ENCODE data around the gene SCUBE1. TPM values are rescaled to one million over a fixed set of nuclear protein-coding genes. Genes with fewer than 3 reads are reported as not detected.

Gene SCUBE1
- total and polyA plus RNA-seq, 2 donors (not counting 3 experiments of a cell fraction or from before 2014, with no cell fraction given), result 0.07 TPM; not detected in 1

DNA sequence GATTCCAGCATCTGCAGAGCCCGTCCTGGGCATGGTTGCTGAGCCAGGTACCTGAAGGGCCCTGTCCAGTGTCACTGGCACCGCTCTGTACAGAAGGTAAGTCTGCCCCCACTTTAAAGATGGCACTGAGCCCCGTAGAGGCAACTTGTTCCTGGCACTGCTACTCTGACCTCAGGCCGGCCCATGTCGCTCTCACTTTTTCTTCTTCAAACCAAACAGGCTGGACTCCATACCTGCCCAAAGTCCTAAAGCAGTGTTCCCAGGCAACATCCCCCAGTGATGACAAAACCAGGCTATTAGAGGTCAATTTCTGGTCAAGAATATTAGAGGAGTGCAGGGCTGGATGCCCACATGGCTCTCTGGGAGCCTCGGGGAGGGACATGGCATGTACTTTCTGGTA is 109.6 kb downstream of the SCUBE1 start:
- Histone ChIP-seq H3K27ac (ENCODE audit: insufficient read depth, low read depth, low read length) (no peak overlapping the region), H3K36me3 (ENCODE audit: control insufficient read depth in 2 of 2, extremely low read depth in 1 of 2, insufficient read depth in 2 of 2, low read length in 2 of 2) (no peaks in the 10 kb centered on the region), H3K4me2 (ENCODE audit: insufficient read depth, low read length) (no peak overlapping the region), H3K4me1 (ENCODE audit: control insufficient read depth, extremely low read depth, insufficient read depth, low read length) (no peaks in the 10 kb centered on the region), H3K27me3 (ENCODE audit: control insufficient read depth in 2 of 2, insufficient read depth in 2 of 2, low read length in 2 of 2) (no peaks in the 10 kb centered on the region), H3K79me2 (ENCODE audit: control insufficient read depth, insufficient read depth, low read length) (no peaks in the 10 kb centered on the region), H3K4me3 (replicated peaks in 1 of 3; ENCODE audit: insufficient read depth in 1 of 3, low read depth in 1 of 3, low read length in 3 of 3) (no peak overlapping the region), H3K9me1 (replicated peaks; ENCODE audit: control insufficient read depth, extremely low read depth, insufficient read depth, low read length) (no peaks in the 10 kb centered on the region), H4K20me1 (replicated peaks; ENCODE audit: control insufficient read depth, extremely low read depth, insufficient read depth, low read length) (no peaks in the 10 kb centered on the region), H3K9me3 (replicated peaks; ENCODE audit: control insufficient read depth, insufficient read depth, low read length) (no peaks in the 10 kb centered on the region), H2AFZ (ENCODE audit: low read depth, low read length) (no peak overlapping the region), H3K9ac (replicated peaks; ENCODE audit: extremely low read depth, insufficient read depth, low read length) (no peak overlapping the region)
- intact Hi-C loops (cut with micrococcal nuclease) (no loop called here), dilution Hi-C loops (cut with MboI; ENCODE audit: extremely low pct_ligation_motif_present, low sequenced_read_pairs) (no loop called here)
- ChIA-PET POLR2A (no interaction called here), CTCF (interaction anchor here (2.5 to 7.7 kb wide), 3 partner anchors 30 to 151 kb away, joined by 8 to 106 read pairs (median 89); no protein-coding TSS in a partner anchor)
- DNase-seq (ENCODE audit: low read depth, low spot score), result no peak
- no peak for TF ChIP-seq POLR2A (IDR thresholded peaks at IDR 0.05; ENCODE audit: low read depth, low read length)
- TF ChIP-seq JUN (IDR thresholded peaks at IDR 0.05; ENCODE audit: borderline replicate concordance, insufficient read depth, insufficient read length, low read depth), result no peak
- TF ChIP-seq MYC (IDR thresholded peaks at IDR 0.05; ENCODE audit: low read depth, low read length), result no peak
- FAIRE-seq, result no peak
- no TSS peak for BruUV-seq (replicated peaks)

DNA sequence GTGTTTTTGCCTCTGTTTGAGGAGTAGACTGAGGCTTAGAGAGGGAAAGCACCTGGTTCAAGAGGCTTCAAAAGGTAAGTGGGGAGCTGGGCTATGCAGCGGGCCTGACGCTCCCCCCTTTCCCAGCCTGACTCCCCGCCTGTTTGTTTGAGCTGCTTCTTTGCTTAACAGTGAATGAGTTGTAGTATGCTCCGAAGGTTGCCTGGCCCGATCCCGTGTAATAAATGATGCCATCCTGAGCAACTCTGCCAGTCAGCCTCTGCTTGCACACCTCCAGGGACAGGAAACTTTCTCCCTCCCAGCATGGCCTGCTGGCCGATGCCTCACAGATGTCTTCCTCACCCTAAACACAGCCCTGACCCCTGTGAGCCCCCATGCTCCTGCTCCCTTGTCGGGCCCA is 110.7 kb downstream of the SCUBE1 start:
- H3K9me3 ChIP-seq (replicated peaks; ENCODE audit: control insufficient read depth, insufficient read depth, low read length), result no peaks in the 10 kb centered on the region
- no peak overlapping the region for H3K9ac ChIP-seq (replicated peaks; ENCODE audit: extremely low read depth, insufficient read depth, low read length)
- dilution Hi-C loops (cut with MboI; ENCODE audit: extremely low pct_ligation_motif_present, low sequenced_read_pairs) (no loop called here), intact Hi-C loops (cut with micrococcal nuclease) (no loop called here)
- H3K4me1 ChIP-seq (ENCODE audit: control insufficient read depth, extremely low read depth, insufficient read depth, low read length), result no peaks in the 10 kb centered on the region
- no peak overlapping the region for H3K4me2 ChIP-seq (ENCODE audit: insufficient read depth, low read length)
- H3K79me2 ChIP-seq (ENCODE audit: control insufficient read depth, insufficient read depth, low read length), result no peaks in the 10 kb centered on the region
- H4K20me1 ChIP-seq (replicated peaks; ENCODE audit: control insufficient read depth, extremely low read depth, insufficient read depth, low read length), result no peaks in the 10 kb centered on the region
- BruUV-seq (replicated peaks), result no TSS peak
- ChIA-PET CTCF (interaction anchor here (1.1 to 7.7 kb wide), 14 partner anchors 14 to 1395 kb away, joined by 3 to 106 read pairs (median 5); no protein-coding TSS in a partner anchor), POLR2A (no interaction called here)
- DNase-seq (ENCODE audit: low read depth, low spot score), result no peak
- no peak overlapping the region for H2AFZ ChIP-seq (ENCODE audit: low read depth, low read length)
- H3K27me3 ChIP-seq (ENCODE audit: control insufficient read depth in 2 of 2, insufficient read depth in 2 of 2, low read length in 2 of 2), result no peaks in the 10 kb centered on the region
- no peak overlapping the region for H3K4me3 ChIP-seq (replicated peaks in 1 of 3; ENCODE audit: insufficient read depth in 1 of 3, low read depth in 1 of 3, low read length in 3 of 3)
- TF ChIP-seq GATA2 (IDR thresholded peaks at IDR 0.05; ENCODE audit: insufficient read depth, insufficient read length, low read depth, low read length), result no peak
- TF ChIP-seq, protein P1, sequence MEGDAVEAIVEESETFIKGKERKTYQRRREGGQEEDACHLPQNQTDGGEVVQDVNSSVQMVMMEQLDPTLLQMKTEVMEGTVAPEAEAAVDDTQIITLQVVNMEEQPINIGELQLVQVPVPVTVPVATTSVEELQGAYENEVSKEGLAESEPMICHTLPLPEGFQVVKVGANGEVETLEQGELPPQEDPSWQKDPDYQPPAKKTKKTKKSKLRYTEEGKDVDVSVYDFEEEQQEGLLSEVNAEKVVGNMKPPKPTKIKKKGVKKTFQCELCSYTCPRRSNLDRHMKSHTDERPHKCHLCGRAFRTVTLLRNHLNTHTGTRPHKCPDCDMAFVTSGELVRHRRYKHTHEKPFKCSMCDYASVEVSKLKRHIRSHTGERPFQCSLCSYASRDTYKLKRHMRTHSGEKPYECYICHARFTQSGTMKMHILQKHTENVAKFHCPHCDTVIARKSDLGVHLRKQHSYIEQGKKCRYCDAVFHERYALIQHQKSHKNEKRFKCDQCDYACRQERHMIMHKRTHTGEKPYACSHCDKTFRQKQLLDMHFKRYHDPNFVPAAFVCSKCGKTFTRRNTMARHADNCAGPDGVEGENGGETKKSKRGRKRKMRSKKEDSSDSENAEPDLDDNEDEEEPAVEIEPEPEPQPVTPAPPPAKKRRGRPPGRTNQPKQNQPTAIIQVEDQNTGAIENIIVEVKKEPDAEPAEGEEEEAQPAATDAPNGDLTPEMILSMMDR (IDR thresholded peaks at IDR 0.05; ENCODE audit: extremely low read depth in 1 of 2, insufficient read depth in 1 of 2, low read depth in 1 of 2, low read length in 2 of 2), result no peak
- no peak for TF ChIP-seq FOS (IDR thresholded peaks at IDR 0.05; ENCODE audit: borderline replicate concordance, insufficient read depth, low read length)
- TF ChIP-seq EZH2 (IDR thresholded peaks at IDR 0.05; ENCODE audit: borderline replicate concordance, low read depth, low read length, severe bottlenecking), result no peak
- no peak for TF ChIP-seq JUN (IDR thresholded peaks at IDR 0.05; ENCODE audit: borderline replicate concordance, insufficient read depth, insufficient read length, low read depth)
- no peak for TF ChIP-seq POLR2AphosphoS5 (IDR thresholded peaks at IDR 0.05; ENCODE audit: insufficient read depth, low read depth, low read length)
- TF ChIP-seq, protein P2, sequence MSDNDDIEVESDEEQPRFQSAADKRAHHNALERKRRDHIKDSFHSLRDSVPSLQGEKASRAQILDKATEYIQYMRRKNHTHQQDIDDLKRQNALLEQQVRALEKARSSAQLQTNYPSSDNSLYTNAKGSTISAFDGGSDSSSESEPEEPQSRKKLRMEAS (IDR thresholded peaks at IDR 0.05; ENCODE audit: insufficient read depth, insufficient read length), result no peak
- H3K36me3 ChIP-seq (ENCODE audit: control insufficient read depth in 2 of 2, extremely low read depth in 1 of 2, insufficient read depth in 2 of 2, low read length in 2 of 2), result no peaks in the 10 kb centered on the region
- FAIRE-seq, result no peak
- no peaks in the 10 kb centered on the region for H3K9me1 ChIP-seq (replicated peaks; ENCODE audit: control insufficient read depth, extremely low read depth, insufficient read depth, low read length)
- H3K27ac ChIP-seq (ENCODE audit: insufficient read depth, low read depth, low read length), result no peak overlapping the region

Data from endothelial cell of umbilical vein (primary cell).